ENCODE data around the gene RDH5. TPM values are rescaled to one million over a fixed set of nuclear protein-coding genes. Genes with fewer than 3 reads are reported as not detected.

Gene RDH5
- polyA plus RNA-seq, 1 of the 3 experiments (the other 2 are of a cell fraction), result 5.2 TPM

- H3K4me1 ChIP-seq (ENCODE audit: control insufficient read depth in 1 of 2, insufficient read depth in 2 of 2, low read depth in 1 of 2, low read length in 1 of 2), result peaks cover 23 to 26% of the 10 kb centered on the region in 2 experiments
- peak overlapping the region; percentile 89 for H3K4me2 ChIP-seq
- H3K27ac ChIP-seq (ENCODE audit: low read depth in 2 of 2, low read length in 1 of 2), result peak overlapping the region; percentile 87 to 92
- H3F3A ChIP-seq (replicated peaks; ENCODE audit: insufficient read depth), result peaks cover 14% of the 10 kb centered on the region
- H3K4me3 ChIP-seq (ENCODE audit: low read depth in 2 of 2, low read length in 1 of 2), result peak overlapping the region; percentile 67 to 92
- H3K9me2 ChIP-seq, result no peaks in the 10 kb centered on the region
- H3K79me2 ChIP-seq (ENCODE audit: insufficient read depth), result peaks cover 13% of the 10 kb centered on the region; the same call in 1 of the 2 replicates
- no peaks in the 10 kb centered on the region for H3K9me3 ChIP-seq
- WGBS (ENCODE audit: low lambda C conversion rate), result 67% methylated on average over 7 of the region's 7 CpGs
- H4K20me1 ChIP-seq (ENCODE audit: insufficient read depth), result no peaks in the 10 kb centered on the region
- peak overlapping the region; percentile 93 for H2AFZ ChIP-seq (ENCODE audit: low read depth)
- ChIA-PET CTCF (interaction anchor here (0.8 to 11.2 kb wide), 7 partner anchors 10 to 526 kb away, joined by 3 to 202 read pairs (median 6); no protein-coding TSS in a partner anchor), POLR2A (interaction anchor here (1.5 to 1.6 kb wide), 3 partner anchors 8 to 15 kb away, joined by 3 to 8 read pairs (median 6); partner anchors contain the start of genes CD63 and ITGA7)
- TF ChIP-seq ELF1 (IDR thresholded peaks at IDR 0.05), result no peak
- no peak for TF ChIP-seq YY1 (IDR thresholded peaks at IDR 0.05; ENCODE audit: low read depth)
- TF ChIP-seq TEAD4 (IDR thresholded peaks at IDR 0.05; ENCODE audit: borderline replicate concordance, insufficient read depth), result no peak
- TF ChIP-seq IRF3 (IDR thresholded peaks at IDR 0.05; ENCODE audit: low read depth, low read length), result no peak
- no peak for TF ChIP-seq RXRA (IDR thresholded peaks at IDR 0.05; ENCODE audit: borderline replicate concordance, low read depth)
- no peak for TF ChIP-seq NRF1 (IDR thresholded peaks at IDR 0.05; ENCODE audit: low read depth, low read length)
- TF ChIP-seq RFX5 (IDR thresholded peaks at IDR 0.05; ENCODE audit: low read length), result no peak
- no peak for TF ChIP-seq USF1 (IDR thresholded peaks at IDR 0.05; ENCODE audit: borderline replicate concordance, low read depth)
- TF ChIP-seq GABPA (IDR thresholded peaks at IDR 0.05; ENCODE audit: low read depth), result no peak
- TF ChIP-seq RCOR1 (IDR thresholded peaks at IDR 0.05; ENCODE audit: low read length), result no peak
- TF ChIP-seq RAD21 (IDR thresholded peaks at IDR 0.05; ENCODE audit: low read length), result no peak
- TF ChIP-seq EP300 (IDR thresholded peaks at IDR 0.05; ENCODE audit: borderline replicate concordance in 1 of 2, low read depth in 1 of 2, low read length in 1 of 2), result no peak
- no peak for TF ChIP-seq MEF2A (IDR thresholded peaks at IDR 0.05; ENCODE audit: borderline replicate concordance, low read depth)
- TF ChIP-seq SIN3A (IDR thresholded peaks at IDR 0.05; ENCODE audit: borderline replicate concordance, low read depth, low read length), result no peak
- TF ChIP-seq MAX (IDR thresholded peaks at IDR 0.05; ENCODE audit: low read depth), result no peak
- TF ChIP-seq TCF12 (IDR thresholded peaks at IDR 0.05), result no peak
- no peak for TF ChIP-seq FOSL2 (IDR thresholded peaks at IDR 0.05; ENCODE audit: borderline replicate concordance, low read depth)
- TF ChIP-seq, protein P1, sequence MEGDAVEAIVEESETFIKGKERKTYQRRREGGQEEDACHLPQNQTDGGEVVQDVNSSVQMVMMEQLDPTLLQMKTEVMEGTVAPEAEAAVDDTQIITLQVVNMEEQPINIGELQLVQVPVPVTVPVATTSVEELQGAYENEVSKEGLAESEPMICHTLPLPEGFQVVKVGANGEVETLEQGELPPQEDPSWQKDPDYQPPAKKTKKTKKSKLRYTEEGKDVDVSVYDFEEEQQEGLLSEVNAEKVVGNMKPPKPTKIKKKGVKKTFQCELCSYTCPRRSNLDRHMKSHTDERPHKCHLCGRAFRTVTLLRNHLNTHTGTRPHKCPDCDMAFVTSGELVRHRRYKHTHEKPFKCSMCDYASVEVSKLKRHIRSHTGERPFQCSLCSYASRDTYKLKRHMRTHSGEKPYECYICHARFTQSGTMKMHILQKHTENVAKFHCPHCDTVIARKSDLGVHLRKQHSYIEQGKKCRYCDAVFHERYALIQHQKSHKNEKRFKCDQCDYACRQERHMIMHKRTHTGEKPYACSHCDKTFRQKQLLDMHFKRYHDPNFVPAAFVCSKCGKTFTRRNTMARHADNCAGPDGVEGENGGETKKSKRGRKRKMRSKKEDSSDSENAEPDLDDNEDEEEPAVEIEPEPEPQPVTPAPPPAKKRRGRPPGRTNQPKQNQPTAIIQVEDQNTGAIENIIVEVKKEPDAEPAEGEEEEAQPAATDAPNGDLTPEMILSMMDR (IDR thresholded peaks at IDR 0.05), result no peak
- H3K36me3 ChIP-seq (replicated peaks in 1 of 2; ENCODE audit: control insufficient read depth in 1 of 2, insufficient read depth in 2 of 2, low read length in 1 of 2), result peaks cover 0 to 3% of the 10 kb centered on the region in 2 experiments
- peak overlapping the region; percentile 86 for H3K9ac ChIP-seq
- peak; percentile 45 for DNase-seq
- no peaks in the 10 kb centered on the region for H3K27me3 ChIP-seq (ENCODE audit: insufficient read depth)
Observed at GRCh38 chr12:55715169-55715764, 4.9 kb upstream of the RDH5 start.
